Measurements from ENCODE around the gene TEAD1.

GRCh38 chr11:12950670-12951069 lies 276.4 kb downstream of the TEAD1 start:
- TF ChIP-seq POLR2A (IDR thresholded peaks at IDR 0.05) (no peak), CTCF (IDR thresholded peaks at IDR 0.05) (no peak)
